Measurements from ENCODE around the gene ANKH. TPM values are rescaled to one million over a fixed set of nuclear protein-coding genes. Genes with fewer than 3 reads are reported as not detected.
A peak's percentile ranks its signal among the peaks of the same experiment; 100 is the strongest.
"Not testable (repeated sequence)": the region's sequence is repeated elsewhere in the genome, so short reads cannot be mapped to it uniquely, and the experiment has no call there.

The ANKH gene
- total and polyA plus RNA-seq, 2 experiments from 2014 or later, result 27.6 to 29.9 TPM

DNA sequence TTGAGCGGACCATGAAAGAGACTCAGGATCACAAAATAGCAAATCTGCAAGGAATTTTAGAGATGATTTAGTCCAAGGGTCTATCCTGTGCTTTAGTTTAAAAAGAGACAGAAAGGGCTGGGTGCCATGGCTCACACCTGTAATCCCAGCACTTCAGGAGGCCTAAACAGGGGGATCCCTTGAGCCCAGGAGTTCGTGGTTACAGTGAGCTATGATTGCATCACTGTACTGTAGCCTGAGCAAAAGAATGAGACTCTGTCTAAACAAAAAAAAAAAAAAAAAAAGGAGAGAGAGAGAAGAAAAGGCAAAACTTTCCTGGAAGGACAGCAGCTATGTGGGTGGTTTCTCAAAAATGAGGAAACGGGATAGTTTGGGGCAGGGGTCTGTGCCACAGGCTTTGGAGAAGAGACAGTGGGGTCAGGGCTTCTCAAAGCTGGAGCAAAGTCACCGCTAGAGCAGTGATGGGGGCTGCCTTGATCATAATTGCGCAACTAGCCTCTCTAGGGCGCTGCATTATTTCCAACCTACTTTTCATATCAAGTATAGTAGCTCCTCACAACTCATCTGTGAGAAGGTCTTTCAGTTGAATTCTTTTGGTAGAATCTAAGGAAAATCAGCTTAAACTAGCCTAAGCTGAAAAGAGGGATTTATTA lies 8.5 kb upstream of the ANKH start:
- no peaks in the 10 kb centered on the region for H3K36me3 ChIP-seq (replicated peaks; ENCODE audit: insufficient read depth, low read depth)
- no peaks in the 10 kb centered on the region for H3K79me2 ChIP-seq
- no peak overlapping the region for H2AFZ ChIP-seq
- no peak overlapping the region for H3K27ac ChIP-seq
- H3K9me3 ChIP-seq (ENCODE audit: low read depth), result no peaks in the 10 kb centered on the region
- H3K9me2 ChIP-seq (replicated peaks; ENCODE audit: insufficient read depth), result no peaks in the 10 kb centered on the region
- peaks cover 6% of the 10 kb centered on the region for H3K4me1 ChIP-seq (ENCODE audit: insufficient read depth)
- H3K4me2 ChIP-seq, result peak overlapping the region; percentile 8
- TF ChIP-seq EZH2 (IDR thresholded peaks at IDR 0.05; ENCODE audit: borderline replicate concordance) (no peak), CTCF (IDR thresholded peaks at IDR 0.05; ENCODE audit: poor library complexity) (no peak), EZH2phosphoT487 (IDR thresholded peaks at IDR 0.05; ENCODE audit: low read depth, severe bottlenecking, unreplicated experiment) (no peak)
- peak; percentile 22 for DNase-seq (ENCODE audit: low spot score)
- WGBS (ENCODE audit: low lambda C conversion rate, missing lambda C conversion rate), result 81% methylated on average over 6 of the region's 6 CpGs
- H3K27me3 ChIP-seq, result no peaks in the 10 kb centered on the region
- H4K20me1 ChIP-seq (ENCODE audit: insufficient read depth, poor library complexity, severe bottlenecking), result no peaks in the 10 kb centered on the region
- no peak overlapping the region for H3K4me3 ChIP-seq

- H3K4me3 ChIP-seq, result no peak overlapping the region
- H3K79me2 ChIP-seq, result no peaks in the 10 kb centered on the region
- H3K27me3 ChIP-seq, result no peaks in the 10 kb centered on the region
- H3K9me2 ChIP-seq (replicated peaks; ENCODE audit: insufficient read depth), result no peaks in the 10 kb centered on the region
- WGBS (ENCODE audit: low lambda C conversion rate, missing lambda C conversion rate), result 76% methylated on average over 2 of the region's 2 CpGs
- TF ChIP-seq EZH2phosphoT487 (IDR thresholded peaks at IDR 0.05; ENCODE audit: low read depth, severe bottlenecking, unreplicated experiment) (no peak), EZH2 (IDR thresholded peaks at IDR 0.05; ENCODE audit: borderline replicate concordance) (no peak), CTCF (IDR thresholded peaks at IDR 0.05; ENCODE audit: poor library complexity) (no peak)
- H3K4me2 ChIP-seq, result no peak overlapping the region
- H2AFZ ChIP-seq, result no peak overlapping the region
- H3K9me3 ChIP-seq (ENCODE audit: low read depth), result no peaks in the 10 kb centered on the region
- DNase-seq (ENCODE audit: low spot score), result no peak
- H4K20me1 ChIP-seq (ENCODE audit: insufficient read depth, poor library complexity, severe bottlenecking), result no peaks in the 10 kb centered on the region
- peaks cover 6% of the 10 kb centered on the region for H3K4me1 ChIP-seq (ENCODE audit: insufficient read depth)
- H3K36me3 ChIP-seq (replicated peaks; ENCODE audit: insufficient read depth, low read depth), result no peaks in the 10 kb centered on the region
- H3K27ac ChIP-seq, result no peak overlapping the region
Measured at GRCh38 chr5:14879393-14879792, 7.8 kb upstream of the ANKH start.

DNA sequence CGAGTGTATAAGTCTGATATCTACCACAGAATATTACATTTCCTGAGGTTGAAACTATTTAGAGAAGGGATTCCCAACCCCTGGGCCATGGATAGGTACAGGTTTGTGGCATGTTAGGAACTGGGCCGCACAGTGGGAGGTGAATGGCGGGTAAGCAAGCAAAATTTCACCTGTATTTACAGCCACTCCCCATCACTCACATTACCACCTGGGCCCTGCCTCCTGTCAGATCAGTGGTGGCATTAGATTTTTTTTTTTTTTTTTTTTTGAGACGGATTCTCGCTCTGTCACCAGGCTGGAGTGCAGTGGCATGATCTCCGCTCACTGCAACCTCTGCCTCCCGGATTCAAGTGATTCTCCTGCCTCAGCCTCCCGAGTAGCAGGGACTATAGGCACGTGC lies 6.6 kb upstream of the ANKH start:
- H3K27ac ChIP-seq; H2AFZ ChIP-seq; H3K4me1 ChIP-seq (ENCODE audit: insufficient read depth); H3K9me2 ChIP-seq (replicated peaks; ENCODE audit: insufficient read depth); DNase-seq (ENCODE audit: low spot score); H3K4me2 ChIP-seq; H3K36me3 ChIP-seq (replicated peaks; ENCODE audit: insufficient read depth, low read depth); H4K20me1 ChIP-seq (ENCODE audit: insufficient read depth, poor library complexity, severe bottlenecking); H3K4me3 ChIP-seq; H3K27me3 ChIP-seq; H3K9me3 ChIP-seq (ENCODE audit: low read depth); H3K79me2 ChIP-seq: not testable (repeated sequence)
- 97% methylated on average over 9 of the region's 9 CpGs for WGBS (ENCODE audit: low lambda C conversion rate, missing lambda C conversion rate)

GRCh38 chr5:14876095-14876494 lies 4.5 kb upstream of the ANKH start:
- no peak overlapping the region for H3K27ac ChIP-seq
- H3K36me3 ChIP-seq (replicated peaks; ENCODE audit: insufficient read depth, low read depth), result no peaks in the 10 kb centered on the region
- no peak overlapping the region for H2AFZ ChIP-seq
- no peaks in the 10 kb centered on the region for H4K20me1 ChIP-seq (ENCODE audit: insufficient read depth, poor library complexity, severe bottlenecking)
- H3K27me3 ChIP-seq, result no peaks in the 10 kb centered on the region
- WGBS (ENCODE audit: low lambda C conversion rate, missing lambda C conversion rate), result 36% methylated on average over 5 of the region's 5 CpGs
- no peaks in the 10 kb centered on the region for H3K9me2 ChIP-seq (replicated peaks; ENCODE audit: insufficient read depth)
- H3K4me3 ChIP-seq, result no peak overlapping the region
- H3K9me3 ChIP-seq (ENCODE audit: low read depth), result no peaks in the 10 kb centered on the region
- H3K4me2 ChIP-seq, result peak overlapping the region; percentile 56
- H3K79me2 ChIP-seq, result peaks cover under 1% of the 10 kb centered on the region
- H3K4me1 ChIP-seq (ENCODE audit: insufficient read depth), result peaks cover 6% of the 10 kb centered on the region
- TF ChIP-seq EZH2phosphoT487 (IDR thresholded peaks at IDR 0.05; ENCODE audit: low read depth, severe bottlenecking, unreplicated experiment), result no peak
- no peak for DNase-seq (ENCODE audit: low spot score)
